Neural cell (in vitro differentiated cells): ENCODE data around the gene PPP1R3D.

ENCODE experiments used
- EZH2 ChIP-seq: fragments of 200-600, 300-800 bp; shearing (Covaris generic), sonication (generic); IDR thresholded peaks from 2 replicates; pipeline ENCODE4 v1.6.1; 2014; ENCODE audit warnings: antibody characterized with exemption, low read length, borderline replicate concordance, mild to moderate bottlenecking; ENCODE audit not compliant: insufficient read depth, poor library complexity, severe bottlenecking
- RAD21 ChIP-seq: fragments of 450-650 bp; conservative IDR thresholded peaks from 2 replicates; pipeline ENCODE4 v1.6.1; 2014; ENCODE audit warnings: antibody characterized with exemption, mild to moderate bottlenecking, moderate library complexity
- TF ChIP-seq, protein P1 (sequence below): fragments of 450-650 bp; IDR thresholded peaks from 2 replicates; pipeline ENCODE4 v1.5.1; 2014; ENCODE audit warnings: antibody characterized with exemption, mild to moderate bottlenecking, moderate library complexity; ENCODE audit not compliant: poor library complexity, severe bottlenecking
- TF ChIP-seq, protein P2 (sequence below): IDR thresholded peaks from 2 replicates; pipeline ENCODE4 v1.6.1; 2012; ENCODE audit warnings: borderline replicate concordance

DNA sequence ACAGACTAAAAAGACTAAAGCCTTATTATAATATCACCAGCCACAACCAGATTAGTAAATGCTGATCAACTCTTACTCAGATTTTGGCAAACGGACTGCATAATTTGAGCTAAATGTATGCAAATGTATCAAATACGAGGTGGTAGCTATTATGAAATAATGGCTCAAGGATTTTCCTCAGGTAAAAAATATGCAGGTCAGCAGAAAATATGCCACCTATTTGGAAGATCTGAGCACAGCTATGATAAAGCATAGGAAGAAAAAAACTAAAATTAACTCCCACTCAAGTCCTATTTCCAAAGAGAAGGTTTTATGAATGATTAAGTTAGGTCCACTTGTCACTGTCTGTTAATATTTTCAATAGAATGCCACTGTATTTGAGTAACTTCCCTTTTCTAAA lies 29.1 kb downstream of the PPP1R3D start:
- TF ChIP-seq, protein P1, sequence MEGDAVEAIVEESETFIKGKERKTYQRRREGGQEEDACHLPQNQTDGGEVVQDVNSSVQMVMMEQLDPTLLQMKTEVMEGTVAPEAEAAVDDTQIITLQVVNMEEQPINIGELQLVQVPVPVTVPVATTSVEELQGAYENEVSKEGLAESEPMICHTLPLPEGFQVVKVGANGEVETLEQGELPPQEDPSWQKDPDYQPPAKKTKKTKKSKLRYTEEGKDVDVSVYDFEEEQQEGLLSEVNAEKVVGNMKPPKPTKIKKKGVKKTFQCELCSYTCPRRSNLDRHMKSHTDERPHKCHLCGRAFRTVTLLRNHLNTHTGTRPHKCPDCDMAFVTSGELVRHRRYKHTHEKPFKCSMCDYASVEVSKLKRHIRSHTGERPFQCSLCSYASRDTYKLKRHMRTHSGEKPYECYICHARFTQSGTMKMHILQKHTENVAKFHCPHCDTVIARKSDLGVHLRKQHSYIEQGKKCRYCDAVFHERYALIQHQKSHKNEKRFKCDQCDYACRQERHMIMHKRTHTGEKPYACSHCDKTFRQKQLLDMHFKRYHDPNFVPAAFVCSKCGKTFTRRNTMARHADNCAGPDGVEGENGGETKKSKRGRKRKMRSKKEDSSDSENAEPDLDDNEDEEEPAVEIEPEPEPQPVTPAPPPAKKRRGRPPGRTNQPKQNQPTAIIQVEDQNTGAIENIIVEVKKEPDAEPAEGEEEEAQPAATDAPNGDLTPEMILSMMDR: no peak
- TF ChIP-seq, protein P2, sequence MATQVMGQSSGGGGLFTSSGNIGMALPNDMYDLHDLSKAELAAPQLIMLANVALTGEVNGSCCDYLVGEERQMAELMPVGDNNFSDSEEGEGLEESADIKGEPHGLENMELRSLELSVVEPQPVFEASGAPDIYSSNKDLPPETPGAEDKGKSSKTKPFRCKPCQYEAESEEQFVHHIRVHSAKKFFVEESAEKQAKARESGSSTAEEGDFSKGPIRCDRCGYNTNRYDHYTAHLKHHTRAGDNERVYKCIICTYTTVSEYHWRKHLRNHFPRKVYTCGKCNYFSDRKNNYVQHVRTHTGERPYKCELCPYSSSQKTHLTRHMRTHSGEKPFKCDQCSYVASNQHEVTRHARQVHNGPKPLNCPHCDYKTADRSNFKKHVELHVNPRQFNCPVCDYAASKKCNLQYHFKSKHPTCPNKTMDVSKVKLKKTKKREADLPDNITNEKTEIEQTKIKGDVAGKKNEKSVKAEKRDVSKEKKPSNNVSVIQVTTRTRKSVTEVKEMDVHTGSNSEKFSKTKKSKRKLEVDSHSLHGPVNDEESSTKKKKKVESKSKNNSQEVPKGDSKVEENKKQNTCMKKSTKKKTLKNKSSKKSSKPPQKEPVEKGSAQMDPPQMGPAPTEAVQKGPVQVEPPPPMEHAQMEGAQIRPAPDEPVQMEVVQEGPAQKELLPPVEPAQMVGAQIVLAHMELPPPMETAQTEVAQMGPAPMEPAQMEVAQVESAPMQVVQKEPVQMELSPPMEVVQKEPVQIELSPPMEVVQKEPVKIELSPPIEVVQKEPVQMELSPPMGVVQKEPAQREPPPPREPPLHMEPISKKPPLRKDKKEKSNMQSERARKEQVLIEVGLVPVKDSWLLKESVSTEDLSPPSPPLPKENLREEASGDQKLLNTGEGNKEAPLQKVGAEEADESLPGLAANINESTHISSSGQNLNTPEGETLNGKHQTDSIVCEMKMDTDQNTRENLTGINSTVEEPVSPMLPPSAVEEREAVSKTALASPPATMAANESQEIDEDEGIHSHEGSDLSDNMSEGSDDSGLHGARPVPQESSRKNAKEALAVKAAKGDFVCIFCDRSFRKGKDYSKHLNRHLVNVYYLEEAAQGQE: no peak
- no peak for TF ChIP-seq EZH2
- no peak for TF ChIP-seq RAD21
